GM23248 (cell line): Measurements from ENCODE around the gene NCAN.

Experiments
- EZH2 ChIP-seq: fragments of 200-600 bp; sonication (generic); IDR thresholded peaks from 2 replicates; pipeline ENCODE4 v1.6.1; 2018; ENCODE audit warnings: antibody characterized with exemption, mild to moderate bottlenecking; ENCODE audit not compliant: insufficient read depth, poor library complexity, severe bottlenecking
- EZH2phosphoT487 ChIP-seq: fragments of 200-600 bp; sonication (generic); IDR thresholded peaks from 2 replicates; pipeline ENCODE4 v1.6.1; 2018; ENCODE audit warnings: antibody characterized with exemption, moderate library complexity, mild to moderate bottlenecking, low read depth; ENCODE audit not compliant: insufficient read depth

DNA sequence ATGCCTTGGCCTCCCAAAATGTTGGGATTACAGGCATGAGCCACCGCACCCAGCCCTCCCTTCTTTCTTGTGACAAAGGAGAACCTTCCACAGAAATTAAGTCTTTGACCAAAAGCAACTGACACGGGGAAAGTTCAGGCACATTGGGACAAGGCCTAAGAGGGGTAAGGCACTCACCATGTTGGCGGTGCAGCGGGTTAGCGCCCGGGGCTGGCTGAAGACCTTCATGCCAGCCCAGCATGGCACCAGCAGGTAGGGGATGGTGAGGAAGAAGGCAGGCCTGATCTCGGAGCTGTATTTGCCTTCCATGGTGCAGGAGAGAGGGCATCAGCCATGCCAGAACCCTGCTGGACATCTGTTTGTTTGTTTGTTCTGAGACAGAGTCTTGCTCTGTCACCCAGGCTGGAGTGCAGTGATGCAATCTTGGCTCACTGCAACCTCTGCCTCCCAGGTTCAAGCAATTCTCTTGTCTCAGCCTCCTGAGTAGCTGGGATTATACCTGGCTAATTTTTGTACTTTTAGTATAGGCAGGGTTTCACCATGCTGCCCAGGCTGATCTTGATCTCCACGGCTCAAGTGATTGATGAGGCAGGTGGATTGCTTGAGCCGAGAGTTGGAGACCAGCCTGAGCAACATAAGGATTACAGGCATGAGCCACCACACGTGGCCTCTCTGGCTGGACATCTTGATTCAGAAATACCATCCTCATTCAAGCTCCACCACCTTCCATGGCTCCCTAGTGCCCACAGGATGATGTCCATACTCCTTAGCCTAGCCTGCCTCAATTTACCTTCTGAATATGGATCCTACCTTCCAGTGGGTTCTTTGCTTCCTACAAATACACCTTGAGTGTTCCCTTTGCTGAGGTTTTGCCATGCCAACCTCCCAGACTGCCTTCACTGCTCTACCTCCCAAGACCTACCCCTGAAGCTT lies 57.0 kb downstream of the NCAN start:
- TF ChIP-seq EZH2 (no peak), EZH2phosphoT487 (no peak)
